HuH-7 (cell line): Measurements from ENCODE around the gene ZFYVE28.
A peak's percentile ranks its signal among the peaks of the same experiment; 100 is the strongest.

Experiments used
- DNase-seq: peaks from one replicate; pipeline ENCODE4 v3.0.0; 2011; ENCODE audit warnings: low spot score

ZFYVE28 gene

DNA sequence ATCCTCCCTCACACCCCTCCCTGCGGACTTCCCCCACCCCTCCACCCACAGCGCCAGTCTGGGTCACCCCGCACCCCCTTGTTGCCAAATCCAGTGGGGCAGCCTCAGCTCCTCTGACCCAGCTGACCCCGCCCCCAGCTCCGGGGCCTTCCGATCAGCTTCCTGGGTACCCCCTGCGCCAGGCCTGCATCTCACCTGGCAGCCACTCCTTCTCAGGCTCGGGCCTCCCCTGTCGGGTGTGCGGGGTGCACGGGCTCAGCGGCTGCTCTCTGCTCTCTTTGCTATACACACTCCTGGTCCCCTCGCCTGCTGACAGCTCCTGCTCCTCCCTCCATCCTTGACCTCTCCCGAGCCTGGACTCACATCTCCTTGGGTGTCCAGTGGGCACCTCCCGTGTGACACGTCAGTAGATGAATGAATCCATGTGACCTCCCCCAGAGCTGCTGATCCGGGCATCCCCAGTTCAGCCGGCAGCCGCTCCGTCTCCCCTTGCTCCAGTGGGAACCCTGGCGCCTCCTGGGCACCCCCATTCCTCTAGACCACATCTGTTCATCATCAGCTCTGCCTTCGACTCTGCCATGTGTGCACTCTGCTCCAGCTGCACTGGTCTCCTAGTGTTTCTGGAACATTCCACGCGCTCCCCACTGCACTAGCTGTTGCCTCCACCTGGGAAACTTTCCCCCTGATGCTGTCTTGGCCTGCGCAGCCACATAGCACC lies 10.2 kb upstream of the ZFYVE28 start:
- DNase-seq = no peak

- no peak for DNase-seq
These were observed 9.2 kb upstream of the ZFYVE28 start for GRCh38 chr4:2427383-2428334.

DNA sequence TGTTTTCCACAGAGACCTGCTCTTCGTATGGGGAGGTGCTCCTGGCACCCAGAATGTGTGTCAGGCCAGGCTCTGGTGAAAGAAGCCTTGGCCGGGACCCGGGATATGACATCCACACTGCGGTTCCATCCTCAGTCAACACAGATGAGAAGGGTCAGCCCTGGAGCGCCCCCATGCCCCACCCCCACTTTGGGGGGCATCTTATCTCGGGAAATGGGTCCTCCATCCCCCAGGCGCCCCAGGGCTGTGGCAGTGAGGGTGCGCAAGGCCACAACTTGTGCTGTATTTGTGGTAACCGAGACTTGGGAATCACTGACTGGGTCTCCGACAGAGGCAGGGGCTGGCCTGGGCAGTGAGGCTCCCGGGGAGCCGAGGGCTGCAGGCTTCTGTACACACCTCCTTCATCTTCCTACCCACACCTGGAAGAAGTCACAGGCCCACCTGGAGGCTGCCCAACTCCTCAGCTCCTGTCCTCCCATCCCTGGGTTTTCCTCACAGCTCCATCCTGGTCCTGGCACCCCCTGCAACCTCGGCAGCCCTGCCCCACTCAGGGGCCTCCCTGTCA lies 8.3 kb upstream of the ZFYVE28 start:
- DNase-seq = no peak

GRCh38 chr4:2426069-2426397 lies 7.6 kb upstream of the ZFYVE28 start:
- DNase-seq = no peak

DNA sequence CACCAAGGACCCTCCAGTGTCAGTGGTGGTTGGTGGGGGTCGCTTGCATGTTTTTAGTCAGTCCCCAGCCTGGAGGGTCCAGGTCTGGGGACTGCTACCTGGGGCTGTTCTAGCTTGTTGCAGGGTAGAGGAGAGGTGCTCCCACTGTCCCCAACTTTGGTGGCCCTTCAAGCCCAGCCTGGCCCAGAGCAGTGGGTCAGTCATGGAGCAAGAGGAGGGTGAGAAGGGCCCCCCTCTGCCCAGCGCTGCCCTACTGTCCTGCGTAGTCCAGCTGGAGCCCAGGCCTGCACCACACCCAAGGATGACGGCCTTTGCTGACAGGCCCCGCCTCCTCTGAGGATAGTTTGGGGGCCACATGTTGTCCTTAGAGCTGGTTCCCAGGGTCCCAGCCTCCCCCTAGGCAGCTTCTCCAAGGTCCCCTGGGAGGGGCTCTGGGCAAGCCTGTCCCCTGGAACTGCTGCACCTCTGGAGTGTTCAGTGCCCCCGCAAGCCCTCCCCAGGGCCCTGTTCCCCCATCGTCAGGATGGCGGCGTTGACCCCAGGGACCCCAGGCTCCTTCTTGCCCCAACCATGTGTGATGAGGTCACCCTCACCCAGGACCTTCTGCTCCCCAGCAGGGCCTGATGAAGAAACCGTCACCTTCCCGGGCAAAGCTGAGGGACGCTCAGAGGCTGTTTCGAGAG lies 7.1 kb upstream of the ZFYVE28 start:
- no peak for DNase-seq

- DNase-seq = no peak
These were observed 6.1 kb upstream of the ZFYVE28 start for GRCh38 chr4:2424581-2424980.

DNA sequence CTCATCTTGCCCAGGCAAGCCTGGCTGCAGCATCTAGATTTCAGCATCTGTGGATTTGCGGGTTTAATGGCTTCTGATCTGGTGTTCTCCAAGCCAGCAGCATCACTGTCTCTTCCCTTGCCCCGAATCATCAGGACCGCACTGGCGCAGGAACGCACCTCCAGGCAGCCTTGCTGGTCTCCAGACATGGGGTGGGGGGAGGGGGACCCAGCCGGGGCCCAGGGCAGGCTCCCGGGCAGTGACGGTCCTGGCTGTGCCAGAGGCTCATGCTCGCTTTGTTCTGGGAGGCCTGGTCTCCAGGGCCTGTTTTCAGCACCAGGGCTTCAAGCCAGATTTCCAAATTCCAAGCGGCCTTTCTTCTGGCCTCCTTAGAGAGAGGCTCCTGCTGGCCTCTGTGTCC lies 5.2 kb upstream of the ZFYVE28 start:
- no peak for DNase-seq

GRCh38 chr4:2423066-2423465 lies 4.6 kb upstream of the ZFYVE28 start:
- DNase-seq = no peak

DNA sequence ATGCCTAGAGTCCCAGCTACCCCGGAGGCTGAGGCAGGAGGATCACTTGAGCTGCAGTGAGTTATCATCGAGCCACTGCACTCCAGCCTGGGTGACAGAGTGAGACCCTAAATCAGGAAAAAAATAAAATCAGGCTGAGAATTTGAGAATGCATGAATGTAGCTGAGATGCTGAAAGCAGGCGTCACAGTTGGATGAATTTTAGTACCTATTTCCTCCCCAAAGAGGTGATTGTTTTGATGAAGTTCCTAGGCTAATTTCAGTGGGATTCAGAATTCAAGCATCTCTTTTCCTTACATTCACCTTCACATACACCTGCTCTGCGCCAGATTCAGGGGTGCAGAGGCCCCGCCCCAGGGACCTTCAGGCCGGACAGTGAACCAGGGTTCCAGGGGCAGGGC lies 3.5 kb upstream of the ZFYVE28 start:
- DNase-seq = no peak

DNA sequence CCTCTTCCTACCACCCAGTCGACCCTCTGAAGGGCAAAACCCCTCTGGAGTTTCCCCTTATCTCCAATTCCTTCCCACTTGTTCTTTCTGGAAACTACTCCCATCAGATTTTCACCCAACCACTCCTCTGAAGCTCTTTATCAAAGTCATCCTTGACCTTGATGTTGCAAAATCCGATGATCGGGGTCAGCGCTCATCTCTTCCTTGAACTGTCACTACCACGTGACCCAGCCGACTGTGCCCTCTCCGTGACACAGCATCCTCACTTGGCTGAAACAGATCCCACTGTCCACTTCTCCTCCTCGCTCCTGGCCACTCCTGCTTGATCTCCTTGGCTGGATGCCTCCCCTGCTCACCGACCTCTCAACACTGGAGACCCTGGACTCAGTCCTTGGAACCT lies 1.4 kb upstream of the ZFYVE28 start:
- DNase-seq = no peak

DNA sequence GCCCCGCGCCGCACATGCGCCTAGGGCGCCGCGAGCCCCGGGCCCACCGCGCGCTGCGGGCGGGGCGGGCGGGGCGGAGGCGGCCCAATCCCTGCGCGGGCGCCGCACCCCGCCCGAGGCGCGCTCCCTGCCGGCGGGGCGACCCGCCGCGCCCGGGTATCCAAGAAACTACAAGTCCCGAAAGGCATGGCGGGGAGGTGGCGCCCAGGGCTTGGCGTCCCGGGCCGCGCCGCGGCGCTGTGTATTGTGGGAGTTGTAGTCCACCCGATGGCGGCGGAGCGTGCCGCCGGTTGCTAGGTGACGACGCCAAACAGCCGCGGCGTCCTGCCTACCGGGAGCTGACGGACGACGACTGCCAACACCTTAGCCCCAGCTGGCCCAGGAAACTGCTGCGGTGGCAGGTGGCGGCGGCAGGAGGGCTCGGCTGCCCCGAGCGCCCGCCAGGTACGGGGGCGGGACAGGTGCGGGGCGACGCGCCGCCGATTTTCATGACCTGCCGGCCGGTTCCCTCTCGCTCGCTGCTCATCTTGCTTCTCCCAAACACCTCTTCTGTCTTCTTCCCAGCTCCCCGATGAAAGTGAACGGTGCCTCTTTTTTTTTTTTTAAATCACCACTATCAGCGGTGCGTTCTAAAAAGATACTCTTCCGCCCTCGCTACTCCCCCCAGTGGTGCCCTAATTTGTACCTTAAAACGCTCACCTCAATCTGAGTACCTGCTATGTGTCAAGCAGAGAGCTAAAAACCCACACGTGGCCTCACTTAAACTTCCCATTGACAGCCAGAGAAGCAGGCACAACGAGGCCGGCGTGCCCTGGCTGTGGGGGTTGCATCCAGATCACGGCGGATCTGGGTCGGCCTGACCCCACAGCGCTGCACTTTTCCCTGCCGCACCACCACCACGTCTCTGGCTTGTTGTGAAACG lies 466 bp upstream of the ZFYVE28 start, which contains the start of gene CFAP99:
TSS of gene CFAP99 (plus strand) at position 306 of the 922 bp plus-strand sequence.
- peak; percentile 93 for DNase-seq

DNA sequence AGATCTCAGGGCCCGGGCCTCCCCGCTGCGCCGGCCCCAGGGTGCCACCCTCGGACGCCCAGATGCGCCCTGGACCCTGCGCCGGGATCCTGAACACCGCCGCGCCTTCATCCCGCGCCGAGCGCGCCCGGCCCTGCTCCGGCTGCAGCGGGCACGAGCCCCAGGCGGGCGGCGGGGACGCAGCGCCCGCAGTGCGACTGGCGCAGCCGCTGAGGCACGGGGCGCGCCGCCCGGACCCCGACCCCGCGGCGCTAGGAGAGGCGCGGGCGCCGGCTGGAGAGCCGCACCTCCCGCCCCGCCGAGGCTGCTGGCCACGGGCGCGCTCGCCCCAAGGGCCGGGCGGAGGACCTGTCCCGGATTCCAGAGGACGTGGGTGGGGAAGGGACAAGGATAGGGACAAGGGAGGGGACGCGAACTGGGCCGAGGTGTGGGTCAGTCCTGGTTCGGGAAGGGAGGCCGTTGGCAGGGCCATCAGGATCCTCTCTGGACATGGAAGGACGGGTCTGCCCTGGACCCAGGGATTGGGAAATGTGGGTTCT lies 1.1 kb downstream of the ZFYVE28 start:
- peak; percentile 32 for DNase-seq

- DNase-seq = peak; percentile 28
These were observed 1.8 kb downstream of the ZFYVE28 start for GRCh38 chr4:2416564-2417225.

- DNase-seq = no peak
These were observed 2.4 kb downstream of the ZFYVE28 start for GRCh38 chr4:2415881-2416563.

DNA sequence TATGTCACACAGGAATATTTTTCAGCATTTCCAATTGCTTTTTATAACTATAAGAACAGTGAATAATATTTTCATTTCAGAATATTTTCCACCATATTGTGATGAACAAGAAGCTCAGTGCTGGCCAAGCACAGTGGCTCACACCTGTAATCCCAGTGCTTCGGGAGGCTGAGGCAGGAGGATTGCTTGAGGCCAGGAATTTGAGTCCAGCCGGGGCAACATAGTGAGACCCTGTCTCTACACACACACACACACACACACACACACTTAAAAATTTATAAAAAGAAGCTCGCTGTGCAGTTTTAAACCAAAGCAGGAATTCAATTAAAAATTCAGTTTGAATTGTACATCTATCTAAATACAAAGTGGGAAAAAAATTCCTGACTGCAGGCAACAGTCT lies 3.2 kb downstream of the ZFYVE28 start:
- no peak for DNase-seq

DNA sequence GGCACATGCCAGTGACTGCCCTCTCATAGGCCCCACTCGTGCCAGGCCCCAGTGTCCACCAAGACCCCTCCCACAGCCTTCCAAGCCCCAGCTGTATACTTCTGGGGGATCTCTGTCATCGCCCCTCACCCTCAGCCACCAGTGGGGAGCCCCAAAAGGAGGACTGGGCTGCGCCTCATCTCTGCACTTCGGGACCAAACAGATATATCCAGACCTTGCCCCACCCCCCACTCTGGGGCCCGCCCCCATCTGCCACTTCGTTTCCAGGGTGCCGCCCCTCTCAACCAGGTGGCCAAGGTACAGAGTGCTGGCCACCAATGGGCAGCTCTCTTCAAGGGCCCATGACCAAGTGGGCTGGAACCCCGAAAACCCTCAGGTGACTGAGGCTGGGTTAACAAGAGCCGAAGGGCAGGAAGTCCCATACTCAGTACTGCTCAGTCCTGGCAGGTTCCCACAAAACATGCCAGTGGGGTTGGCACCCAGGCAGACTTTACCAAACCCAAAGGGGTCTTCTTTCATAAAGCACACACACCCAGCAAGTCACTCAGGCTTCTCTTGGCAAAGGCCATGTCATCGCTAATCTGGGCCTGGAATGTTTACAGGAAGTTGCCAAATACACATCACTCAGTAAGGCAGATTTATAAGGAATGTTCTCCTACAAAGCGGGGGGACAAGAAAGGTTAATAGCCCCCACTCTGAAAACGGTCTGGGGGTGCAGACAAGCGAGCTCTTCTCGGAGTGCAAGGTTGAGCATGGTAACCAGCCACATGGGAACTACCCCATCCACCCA lies 4.4 kb downstream of the ZFYVE28 start:
- DNase-seq = no peak

GRCh38 chr4:2412885-2413716 lies 5.3 kb downstream of the ZFYVE28 start:
- DNase-seq = peak; percentile 47

DNA sequence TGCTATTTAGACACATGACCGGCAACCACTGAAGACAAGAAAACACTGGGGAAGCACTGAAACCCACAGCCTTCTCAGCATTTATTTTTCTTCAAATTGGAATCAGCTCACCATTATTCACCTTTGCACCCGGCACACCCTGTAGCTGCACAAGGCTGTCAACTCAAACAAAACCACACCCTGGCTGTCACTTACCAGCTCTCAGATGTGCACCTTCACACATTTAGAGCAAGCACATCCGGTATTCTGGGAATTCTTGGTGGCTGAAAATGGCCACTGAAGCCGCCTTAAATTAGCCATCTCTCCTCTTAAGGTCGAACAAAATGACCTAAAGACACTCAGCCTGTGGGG lies 5.9 kb downstream of the ZFYVE28 start:
- DNase-seq = peak; percentile 61
